ENCODE data around the gene SPSB4. TPM values are rescaled to one million over a fixed set of nuclear protein-coding genes. Genes with fewer than 3 reads are reported as not detected.

Gene SPSB4
- total and polyA plus RNA-seq, 5 donors from 2014 or later, result not detected

DNA sequence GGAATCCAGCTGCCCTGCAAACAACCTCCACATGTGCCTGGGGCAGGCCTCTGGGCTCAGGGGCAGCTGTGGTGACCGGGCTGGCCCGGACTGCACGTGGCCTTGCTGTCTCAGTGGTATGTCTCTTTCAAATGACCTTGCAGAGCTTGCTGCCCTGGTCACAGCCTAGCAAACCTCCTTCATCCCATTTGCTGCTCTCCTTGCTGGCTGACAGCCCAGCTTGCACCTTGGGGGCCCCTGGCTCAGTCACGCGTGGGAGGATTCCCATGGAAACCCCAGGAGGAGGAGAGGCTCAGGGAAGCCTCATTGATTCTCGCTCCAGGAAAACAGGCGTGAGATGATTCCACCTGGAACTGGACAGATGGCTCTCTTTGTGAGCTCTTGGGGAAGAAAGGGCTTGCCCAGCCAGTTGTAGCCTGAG lies 5.6 kb downstream of the SPSB4 start:
- Mint-ChIP-seq H3K36me3 (no peaks in the 10 kb centered on the region), H3K27me3 (peaks cover 27% of the 10 kb centered on the region), H3K4me3 (no peak overlapping the region), H3K9me3 (no peaks in the 10 kb centered on the region), H3K27ac (no peak overlapping the region), H3K4me1 (peaks cover 0 to 7% (median 1%) of the 10 kb centered on the region in 4 donors)
- no peak for ATAC-seq (ENCODE audit: low read depth in 2 of 2)
- DNase-seq, result no peak
- Histone ChIP-seq H3K9me3 (ENCODE audit: control insufficient read depth in 2 of 2, low read length in 2 of 2) (no peaks in the 10 kb centered on the region), H3K4me1 (ENCODE audit: control insufficient read depth, insufficient read depth, low read length, poor library complexity, severe bottlenecking) (no peaks in the 10 kb centered on the region), H3K36me3 (ENCODE audit: control insufficient read depth, insufficient read depth, low read length) (no peaks in the 10 kb centered on the region), H3K27ac (ENCODE audit: insufficient read depth, low read length, poor library complexity, severe bottlenecking) (no peak overlapping the region), H3K4me3 (ENCODE audit: low read depth, low read length) (no peak overlapping the region), H3K27me3 (ENCODE audit: control insufficient read depth, insufficient read depth, low read length) (peaks cover 2% of the 10 kb centered on the region)

GRCh38 chr3:141057436-141057835 lies 6.3 kb downstream of the SPSB4 start:
- Histone ChIP-seq H3K4me1 (ENCODE audit: control insufficient read depth, insufficient read depth, low read length, poor library complexity, severe bottlenecking) (no peaks in the 10 kb centered on the region), H3K27ac (ENCODE audit: insufficient read depth, low read length, poor library complexity, severe bottlenecking) (no peak overlapping the region), H3K36me3 (ENCODE audit: control insufficient read depth, insufficient read depth, low read length) (no peaks in the 10 kb centered on the region), H3K27me3 (ENCODE audit: control insufficient read depth, insufficient read depth, low read length) (no peaks in the 10 kb centered on the region), H3K4me3 (ENCODE audit: low read depth, low read length) (no peak overlapping the region), H3K9me3 (ENCODE audit: control insufficient read depth in 2 of 2, low read length in 2 of 2) (no peaks in the 10 kb centered on the region)
- DNase-seq (no peak), ATAC-seq (ENCODE audit: low read depth in 2 of 2) (no peak)
- no peaks in the 10 kb centered on the region for H3K9me3 Mint-ChIP-seq
- no peaks in the 10 kb centered on the region for H3K36me3 Mint-ChIP-seq
- H3K4me1 Mint-ChIP-seq, result peaks cover 0 to 2% (median 0%) of the 10 kb centered on the region in 4 donors
- H3K27me3 Mint-ChIP-seq, result peaks cover 21% of the 10 kb centered on the region
- H3K4me3 Mint-ChIP-seq, result no peak overlapping the region
- no peak overlapping the region for H3K27ac Mint-ChIP-seq

- Histone ChIP-seq H3K4me1 (ENCODE audit: control insufficient read depth, insufficient read depth, low read length, poor library complexity, severe bottlenecking) (no peaks in the 10 kb centered on the region), H3K27me3 (ENCODE audit: control insufficient read depth, insufficient read depth, low read length) (no peaks in the 10 kb centered on the region), H3K36me3 (ENCODE audit: control insufficient read depth, insufficient read depth, low read length) (no peaks in the 10 kb centered on the region), H3K27ac (ENCODE audit: insufficient read depth, low read length, poor library complexity, severe bottlenecking) (no peak overlapping the region), H3K9me3 (ENCODE audit: control insufficient read depth in 2 of 2, low read length in 2 of 2) (no peaks in the 10 kb centered on the region), H3K4me3 (ENCODE audit: low read depth, low read length) (no peak overlapping the region)
- Mint-ChIP-seq H3K36me3 (no peaks in the 10 kb centered on the region), H3K27ac (no peak overlapping the region), H3K9me3 (no peaks in the 10 kb centered on the region), H3K27me3 (peaks cover 26% of the 10 kb centered on the region), H3K4me1 (no peaks in the 10 kb centered on the region), H3K4me3 (no peak overlapping the region)
- ATAC-seq (ENCODE audit: low read depth in 2 of 2) (no peak), DNase-seq (no peak)
These were observed 7.0 kb downstream of the SPSB4 start for GRCh38 chr3:141057946-141058800.

- no peak overlapping the region for H3K27ac ChIP-seq (ENCODE audit: insufficient read depth, low read length, poor library complexity, severe bottlenecking)
These were observed 7.8 kb downstream of the SPSB4 start for GRCh38 chr3:141058996-141059395.

DNA sequence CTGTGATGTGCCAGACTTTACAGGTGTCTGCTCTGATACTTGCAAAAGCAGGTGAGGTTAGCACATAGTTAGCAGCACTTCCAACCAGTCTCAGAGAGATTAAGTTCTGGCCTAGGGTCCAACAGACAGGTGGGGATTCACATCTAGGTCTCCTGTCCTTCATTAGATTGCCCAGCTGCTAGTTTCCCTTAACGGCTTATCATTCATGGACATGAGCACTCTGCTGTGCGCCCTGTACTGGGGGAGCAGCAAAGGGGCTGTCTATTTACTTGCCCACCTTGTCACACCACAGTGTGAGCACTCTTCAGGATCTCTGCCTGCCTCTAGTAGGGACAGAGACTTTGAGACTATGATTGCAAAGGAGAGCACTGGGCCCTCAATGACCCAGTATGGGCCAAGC lies 8.7 kb downstream of the SPSB4 start:
- H3K36me3 ChIP-seq (ENCODE audit: control insufficient read depth, insufficient read depth, low read length), result no peaks in the 10 kb centered on the region
- Mint-ChIP-seq H3K27me3 (peaks cover 25% of the 10 kb centered on the region), H3K27ac (no peak overlapping the region), H3K4me1 (peaks cover 0 to 4% (median 0%) of the 10 kb centered on the region in 4 donors), H3K36me3 (peaks cover 3% of the 10 kb centered on the region), H3K9me3 (peaks cover 0 to 4% (median 0%) of the 10 kb centered on the region in 7 donors), H3K4me3 (no peak overlapping the region)
- no peak for ATAC-seq (ENCODE audit: low read depth in 2 of 2)
- H3K4me1 ChIP-seq (ENCODE audit: control insufficient read depth, insufficient read depth, low read length, poor library complexity, severe bottlenecking), result no peaks in the 10 kb centered on the region
- H3K4me3 ChIP-seq (ENCODE audit: low read depth, low read length), result no peak overlapping the region
- no peak for DNase-seq
- peaks cover 2% of the 10 kb centered on the region for H3K27me3 ChIP-seq (ENCODE audit: control insufficient read depth, insufficient read depth, low read length)
- H3K9me3 ChIP-seq (ENCODE audit: control insufficient read depth in 2 of 2, low read length in 2 of 2), result no peaks in the 10 kb centered on the region
- H3K27ac ChIP-seq (ENCODE audit: insufficient read depth, low read length, poor library complexity, severe bottlenecking), result no peak overlapping the region

More at GRCh38 chr3:141058996-141059395, 7.8 kb downstream of the SPSB4 start:
- ATAC-seq (ENCODE audit: low read depth in 2 of 2) (no peak), DNase-seq (no peak)
- Histone ChIP-seq H3K9me3 (ENCODE audit: control insufficient read depth in 2 of 2, low read length in 2 of 2) (no peaks in the 10 kb centered on the region), H3K27me3 (ENCODE audit: control insufficient read depth, insufficient read depth, low read length) (no peaks in the 10 kb centered on the region), H3K4me3 (ENCODE audit: low read depth, low read length) (no peak overlapping the region), H3K36me3 (ENCODE audit: control insufficient read depth, insufficient read depth, low read length) (no peaks in the 10 kb centered on the region), H3K4me1 (ENCODE audit: control insufficient read depth, insufficient read depth, low read length, poor library complexity, severe bottlenecking) (no peaks in the 10 kb centered on the region)
- no peak overlapping the region for H3K27ac Mint-ChIP-seq
- H3K27me3 Mint-ChIP-seq, result peaks cover 28% of the 10 kb centered on the region
- peaks cover 0 to 4% (median 0%) of the 10 kb centered on the region in 4 donors for H3K4me1 Mint-ChIP-seq
- H3K9me3 Mint-ChIP-seq, result peaks cover 0 to 1% (median 0%) of the 10 kb centered on the region in 7 donors
- H3K4me3 Mint-ChIP-seq, result no peak overlapping the region
- peaks cover under 1% of the 10 kb centered on the region for H3K36me3 Mint-ChIP-seq

DNA sequence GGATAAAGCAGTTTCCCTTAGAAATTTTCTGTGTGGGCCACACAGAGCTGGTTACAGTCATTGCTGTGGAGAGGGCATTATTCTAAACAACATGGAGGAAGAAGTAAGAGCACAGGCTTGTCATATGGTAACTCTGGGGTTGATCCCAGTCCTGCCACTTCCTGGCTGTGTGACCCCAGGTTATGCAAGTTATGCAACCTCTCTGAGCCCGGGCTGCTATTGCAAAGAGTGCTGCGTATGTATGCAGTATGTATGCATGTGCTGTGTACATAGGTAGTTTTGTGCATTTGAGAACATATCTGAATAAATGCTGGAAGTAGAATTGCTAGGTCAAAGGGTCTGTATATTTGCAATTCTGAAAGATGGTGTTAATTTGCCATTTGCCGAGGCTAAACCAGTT lies 9.2 kb downstream of the SPSB4 start:
- no peak overlapping the region for H3K27ac ChIP-seq (ENCODE audit: insufficient read depth, low read length, poor library complexity, severe bottlenecking)
- Mint-ChIP-seq H3K4me3 (no peak overlapping the region), H3K9me3 (peaks cover 0 to 4% (median 0%) of the 10 kb centered on the region in 7 donors), H3K27me3 (peaks cover 21% of the 10 kb centered on the region), H3K27ac (no peak overlapping the region), H3K36me3 (peaks cover 3% of the 10 kb centered on the region), H3K4me1 (peaks cover 0 to 4% (median 0%) of the 10 kb centered on the region in 4 donors)
- H3K36me3 ChIP-seq (ENCODE audit: control insufficient read depth, insufficient read depth, low read length), result no peaks in the 10 kb centered on the region
- H3K27me3 ChIP-seq (ENCODE audit: control insufficient read depth, insufficient read depth, low read length), result peaks cover 2% of the 10 kb centered on the region
- no peak overlapping the region for H3K4me3 ChIP-seq (ENCODE audit: low read depth, low read length)
- DNase-seq, result no peak
- ATAC-seq (ENCODE audit: low read depth in 2 of 2), result no peak
- no peaks in the 10 kb centered on the region for H3K4me1 ChIP-seq (ENCODE audit: control insufficient read depth, insufficient read depth, low read length, poor library complexity, severe bottlenecking)
- H3K9me3 ChIP-seq (ENCODE audit: control insufficient read depth in 2 of 2, low read length in 2 of 2), result no peaks in the 10 kb centered on the region

DNA sequence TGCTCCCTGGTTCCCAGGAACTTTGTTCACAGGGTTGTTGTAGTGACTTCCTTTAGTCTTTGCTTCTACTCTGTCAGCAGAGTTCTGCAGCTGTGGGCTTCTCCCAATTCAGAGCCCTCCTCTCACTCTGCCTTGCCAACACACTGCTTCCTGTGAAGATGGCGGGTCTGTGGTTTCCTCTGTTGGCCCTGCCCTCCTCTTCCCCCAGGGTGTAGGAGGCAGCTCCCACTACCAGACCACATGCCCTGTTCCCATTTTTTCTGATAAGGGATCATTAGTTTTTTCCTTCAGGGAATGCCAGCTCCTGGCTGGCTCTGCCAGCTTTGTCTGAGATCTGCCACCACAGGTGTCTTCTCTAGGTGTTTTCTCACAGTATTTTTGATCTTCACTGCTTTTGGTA lies 12.7 kb downstream of the SPSB4 start:
- Mint-ChIP-seq H3K4me3 (no peak overlapping the region), H3K4me1 (peaks cover 0 to 4% (median 0%) of the 10 kb centered on the region in 4 donors), H3K27ac (peak overlapping the region in 1 of 3 donors; percentile 33), H3K36me3 (peaks cover 3% of the 10 kb centered on the region), H3K27me3 (peaks cover 15% of the 10 kb centered on the region), H3K9me3 (peaks cover 0 to 4% (median 0%) of the 10 kb centered on the region in 7 donors)
- H3K36me3 ChIP-seq (ENCODE audit: control insufficient read depth, insufficient read depth, low read length), result no peaks in the 10 kb centered on the region
- no peak for ATAC-seq (ENCODE audit: low read depth in 2 of 2)
- H3K27ac ChIP-seq (ENCODE audit: insufficient read depth, low read length, poor library complexity, severe bottlenecking), result no peak overlapping the region
- peaks cover 2% of the 10 kb centered on the region for H3K27me3 ChIP-seq (ENCODE audit: control insufficient read depth, insufficient read depth, low read length)
- no peak overlapping the region for H3K4me3 ChIP-seq (ENCODE audit: low read depth, low read length)
- no peaks in the 10 kb centered on the region for H3K9me3 ChIP-seq (ENCODE audit: control insufficient read depth in 2 of 2, low read length in 2 of 2)
- DNase-seq, result no peak
- no peaks in the 10 kb centered on the region for H3K4me1 ChIP-seq (ENCODE audit: control insufficient read depth, insufficient read depth, low read length, poor library complexity, severe bottlenecking)
